ENCODE data around the gene MATR3.

The MATR3 gene

DNA sequence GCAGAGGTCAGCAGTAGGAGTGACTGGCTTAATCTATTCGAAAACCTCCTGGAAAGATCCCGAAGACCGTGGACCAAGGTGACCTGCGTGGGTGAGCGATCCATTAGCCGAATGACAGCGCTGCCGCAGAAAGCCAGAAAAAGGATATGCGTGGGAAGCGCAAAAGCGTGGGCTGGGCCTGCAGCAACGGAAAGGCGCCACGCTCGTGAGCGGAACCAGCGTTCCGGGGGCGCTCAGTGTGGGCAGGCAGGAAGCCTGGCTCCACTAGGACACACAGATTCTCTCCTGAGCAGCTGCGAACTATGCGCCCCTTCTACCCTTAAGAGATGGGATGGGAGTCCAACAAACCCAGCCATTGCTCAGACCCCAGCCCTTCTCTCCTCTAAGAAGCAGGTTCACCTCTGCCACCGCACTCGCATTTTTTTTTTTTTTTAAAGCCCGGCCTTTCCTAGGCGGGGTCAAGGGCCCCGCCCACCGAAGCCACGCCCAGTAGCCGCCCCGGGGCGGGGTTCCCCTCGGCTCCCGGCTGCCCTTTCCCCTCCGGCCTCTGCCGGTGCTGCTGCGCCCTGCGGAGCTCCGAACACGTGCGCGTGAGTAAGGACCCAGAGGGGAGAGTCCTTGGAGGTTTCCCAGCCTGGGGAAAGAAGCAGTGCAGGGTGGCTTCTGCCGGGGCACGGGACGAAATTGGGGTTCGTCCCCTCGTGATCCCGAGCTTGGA lies 19.8 kb upstream of the MATR3 start:
- peak overlapping the region; percentile 64 for H3K9ac ChIP-seq (ENCODE audit: low read length)
- H3K4me1 ChIP-seq (ENCODE audit: insufficient read depth, low read length) = peaks cover 29% of the 10 kb centered on the region
- H3K27me3 ChIP-seq (ENCODE audit: control insufficient read depth in 1 of 2, insufficient read depth in 2 of 2, low read length in 2 of 2) = no peaks in the 10 kb centered on the region
- peak overlapping the region; percentile 75 for H3K27ac ChIP-seq (ENCODE audit: low read depth, low read length)
- peak overlapping the region; percentile 52 to 88 for H3K4me3 ChIP-seq (ENCODE audit: low read depth in 1 of 2, low read length in 2 of 2)
- H3K9me3 ChIP-seq (ENCODE audit: low read length) = no peaks in the 10 kb centered on the region
- H3K36me3 ChIP-seq (ENCODE audit: insufficient read depth, low read length) = peaks cover 8% of the 10 kb centered on the region

DNA sequence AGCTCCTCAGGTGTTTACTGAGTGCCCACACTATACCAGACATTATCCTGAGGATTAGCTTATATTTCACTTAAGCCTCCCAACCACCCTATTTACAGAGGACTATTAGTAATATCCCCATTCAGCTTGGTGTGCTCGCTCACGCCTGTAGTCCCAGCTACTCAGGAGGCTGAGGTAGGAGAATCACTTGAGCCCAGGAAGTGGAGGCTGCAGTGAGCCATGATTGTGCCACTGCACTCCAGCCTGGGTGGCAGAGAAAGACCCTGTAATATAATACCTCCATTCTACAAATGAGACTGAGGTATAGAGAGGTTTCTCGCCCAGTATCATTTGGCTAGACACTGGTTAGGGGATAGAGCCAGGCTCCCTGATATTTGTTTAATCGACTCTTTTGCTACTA lies 18.0 kb upstream of the MATR3 start:
- H3K27ac ChIP-seq (ENCODE audit: low read depth, low read length) = no peak overlapping the region
- peaks cover 9% of the 10 kb centered on the region for H3K36me3 ChIP-seq (ENCODE audit: insufficient read depth, low read length)
- H3K9ac ChIP-seq (ENCODE audit: low read length) = no peak overlapping the region
- peaks cover 29% of the 10 kb centered on the region for H3K4me1 ChIP-seq (ENCODE audit: insufficient read depth, low read length)
- no peaks in the 10 kb centered on the region for H3K9me3 ChIP-seq (ENCODE audit: low read length)
- no peaks in the 10 kb centered on the region for H3K27me3 ChIP-seq (ENCODE audit: control insufficient read depth in 1 of 2, insufficient read depth in 2 of 2, low read length in 2 of 2)
- no peak overlapping the region for H3K4me3 ChIP-seq (ENCODE audit: low read depth in 1 of 2, low read length in 2 of 2)

DNA sequence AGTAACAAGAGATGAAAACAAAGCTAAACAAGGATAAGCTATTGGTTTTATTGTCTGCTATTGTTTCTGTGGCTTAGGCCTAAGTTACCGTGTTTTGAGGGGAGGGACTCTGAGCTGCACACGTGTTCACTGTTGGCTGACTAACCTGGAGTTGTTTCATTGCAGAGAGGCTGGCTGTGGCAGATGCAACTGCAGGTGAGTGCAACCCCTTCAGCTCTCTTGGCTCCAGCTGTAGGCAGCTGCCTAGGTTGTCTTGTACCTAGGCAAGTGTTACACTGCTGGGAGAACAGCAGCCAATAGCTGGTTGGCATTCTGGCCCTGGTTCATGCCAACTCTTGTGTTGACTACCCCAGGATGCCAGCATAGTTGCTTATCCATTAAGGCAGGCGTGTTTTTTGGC lies 17.6 kb upstream of the MATR3 start:
- peaks cover 9% of the 10 kb centered on the region for H3K36me3 ChIP-seq (ENCODE audit: insufficient read depth, low read length)
- H3K27ac ChIP-seq (ENCODE audit: low read depth, low read length) = no peak overlapping the region
- peaks cover 28% of the 10 kb centered on the region for H3K4me1 ChIP-seq (ENCODE audit: insufficient read depth, low read length)
- no peaks in the 10 kb centered on the region for H3K9me3 ChIP-seq (ENCODE audit: low read length)
- no peak overlapping the region for H3K4me3 ChIP-seq (ENCODE audit: low read depth in 1 of 2, low read length in 2 of 2)
- no peaks in the 10 kb centered on the region for H3K27me3 ChIP-seq (ENCODE audit: control insufficient read depth in 1 of 2, insufficient read depth in 2 of 2, low read length in 2 of 2)
- no peak overlapping the region for H3K9ac ChIP-seq (ENCODE audit: low read length)

- H3K9ac ChIP-seq (ENCODE audit: low read length) = no peak overlapping the region
- peaks cover 23% of the 10 kb centered on the region for H3K4me1 ChIP-seq (ENCODE audit: insufficient read depth, low read length)
- H3K27me3 ChIP-seq (ENCODE audit: control insufficient read depth in 1 of 2, insufficient read depth in 2 of 2, low read length in 2 of 2) = no peaks in the 10 kb centered on the region
- H3K36me3 ChIP-seq (ENCODE audit: insufficient read depth, low read length) = peaks cover 9% of the 10 kb centered on the region
- H3K9me3 ChIP-seq (ENCODE audit: low read length) = no peaks in the 10 kb centered on the region
- no peak overlapping the region for H3K27ac ChIP-seq (ENCODE audit: low read depth, low read length)
- H3K4me3 ChIP-seq (ENCODE audit: low read depth in 1 of 2, low read length in 2 of 2) = no peak overlapping the region
Observed at GRCh38 chr5:139276426-139276825, 17.1 kb upstream of the MATR3 start.

DNA sequence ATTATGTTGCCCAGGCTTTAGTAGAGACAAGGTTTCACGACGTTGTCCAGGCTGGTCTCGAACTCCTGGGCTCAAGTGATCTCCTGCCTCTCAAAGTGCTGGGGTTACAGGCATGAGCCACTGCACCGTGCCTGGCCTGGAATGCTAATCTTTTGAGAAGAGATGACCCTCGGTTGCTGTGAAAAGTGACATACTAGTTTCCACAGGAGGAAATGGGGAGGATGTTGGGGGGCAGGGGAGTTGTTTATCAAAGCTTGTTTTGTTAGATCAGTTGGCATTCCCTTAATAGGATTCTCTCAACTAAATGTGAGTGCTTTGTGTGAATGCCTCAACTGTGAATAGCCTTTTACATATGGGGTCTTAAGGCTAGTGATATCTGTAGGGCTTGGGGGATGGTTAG lies 16.4 kb upstream of the MATR3 start:
- H3K36me3 ChIP-seq (ENCODE audit: insufficient read depth, low read length) = peaks cover 9% of the 10 kb centered on the region
- H3K9ac ChIP-seq (ENCODE audit: low read length) = no peak overlapping the region
- H3K4me1 ChIP-seq (ENCODE audit: insufficient read depth, low read length) = peaks cover 19% of the 10 kb centered on the region
- H3K9me3 ChIP-seq (ENCODE audit: low read length) = no peaks in the 10 kb centered on the region
- no peak overlapping the region for H3K27ac ChIP-seq (ENCODE audit: low read depth, low read length)
- H3K27me3 ChIP-seq (ENCODE audit: control insufficient read depth in 1 of 2, insufficient read depth in 2 of 2, low read length in 2 of 2) = no peaks in the 10 kb centered on the region
- no peak overlapping the region for H3K4me3 ChIP-seq (ENCODE audit: low read depth in 1 of 2, low read length in 2 of 2)

GRCh38 chr5:139278540-139279274 lies 14.8 kb upstream of the MATR3 start:
- Histone ChIP-seq H3K9me3 (ENCODE audit: low read length) (no peaks in the 10 kb centered on the region), H3K9ac (ENCODE audit: low read length) (no peak overlapping the region), H3K27me3 (ENCODE audit: control insufficient read depth in 1 of 2, insufficient read depth in 2 of 2, low read length in 2 of 2) (no peaks in the 10 kb centered on the region), H3K4me3 (ENCODE audit: low read depth in 1 of 2, low read length in 2 of 2) (no peak overlapping the region), H3K27ac (ENCODE audit: low read depth, low read length) (no peak overlapping the region), H3K4me1 (ENCODE audit: insufficient read depth, low read length) (peaks cover 5% of the 10 kb centered on the region), H3K36me3 (ENCODE audit: insufficient read depth, low read length) (peaks cover 14% of the 10 kb centered on the region)

- no peak overlapping the region for H3K27ac ChIP-seq (ENCODE audit: low read depth, low read length)
- peaks cover 18% of the 10 kb centered on the region for H3K36me3 ChIP-seq (ENCODE audit: insufficient read depth, low read length)
- no peak overlapping the region for H3K9ac ChIP-seq (ENCODE audit: low read length)
- no peaks in the 10 kb centered on the region for H3K9me3 ChIP-seq (ENCODE audit: low read length)
- H3K4me1 ChIP-seq (ENCODE audit: insufficient read depth, low read length) = no peaks in the 10 kb centered on the region
- no peak overlapping the region for H3K4me3 ChIP-seq (ENCODE audit: low read depth in 1 of 2, low read length in 2 of 2)
- no peaks in the 10 kb centered on the region for H3K27me3 ChIP-seq (ENCODE audit: control insufficient read depth in 1 of 2, insufficient read depth in 2 of 2, low read length in 2 of 2)
Observed at GRCh38 chr5:139282197-139282557, 11.4 kb upstream of the MATR3 start.

DNA sequence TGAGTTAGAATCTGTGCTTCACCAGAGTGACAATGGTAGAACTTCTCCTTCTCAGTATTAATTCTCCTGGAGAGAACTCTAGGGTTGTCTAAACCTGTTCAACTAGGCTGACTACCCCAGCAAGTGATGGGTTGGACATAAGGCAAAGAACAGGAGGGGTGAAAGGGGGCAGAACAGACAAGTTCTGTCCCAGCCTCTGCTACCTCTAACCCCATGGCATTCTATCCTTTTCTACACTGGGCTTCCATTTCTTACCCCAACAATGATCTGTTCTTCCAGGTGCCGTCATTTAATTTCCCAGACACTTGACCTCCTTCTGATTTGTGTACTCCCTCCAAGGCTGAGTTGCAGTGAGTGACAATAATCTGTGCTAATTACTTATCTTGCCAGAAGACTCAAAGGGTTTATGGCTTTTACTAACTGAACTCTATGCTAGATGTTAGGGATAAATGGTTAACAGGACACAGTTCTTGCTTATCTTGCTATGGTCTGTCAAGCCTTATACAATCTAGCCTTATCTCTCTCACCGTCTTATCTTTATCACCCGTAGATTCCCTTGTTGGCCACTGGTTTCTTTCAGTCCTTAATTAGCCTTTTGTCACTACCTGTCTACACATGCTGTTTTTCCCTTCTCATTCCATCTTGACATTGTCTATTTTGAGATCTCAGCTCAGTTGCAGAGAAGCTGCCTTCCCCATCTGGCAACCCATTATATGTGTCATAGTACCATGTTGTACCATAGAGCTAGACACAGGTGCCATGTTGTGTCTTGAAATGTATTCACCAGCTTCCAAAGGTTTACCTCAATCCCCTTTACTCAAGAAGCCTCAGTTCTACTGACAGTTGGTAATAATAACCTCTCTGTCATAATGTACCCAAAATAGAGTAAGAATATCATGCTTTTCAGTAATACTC lies 10.0 kb upstream of the MATR3 start:
- peaks cover 12% of the 10 kb centered on the region for H3K36me3 ChIP-seq (ENCODE audit: insufficient read depth, low read length)

DNA sequence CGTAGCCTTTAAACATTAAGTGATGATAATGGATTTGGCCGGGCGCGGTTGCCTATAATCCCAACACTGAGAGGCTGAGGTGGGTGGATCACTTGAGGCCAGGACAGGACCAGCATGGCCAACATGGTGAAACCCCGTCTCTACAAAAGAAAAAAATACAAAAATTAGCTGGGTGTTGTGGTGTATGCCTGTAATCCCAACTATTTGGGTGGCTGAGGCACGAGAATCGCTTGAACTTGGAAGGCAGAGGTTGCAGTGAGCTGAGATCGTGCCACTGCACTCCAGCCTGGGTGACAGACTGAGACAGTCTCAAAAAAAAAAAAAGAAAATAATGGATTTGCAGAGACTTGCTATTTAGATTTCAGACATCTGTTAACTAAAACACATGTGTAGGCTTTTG lies 9.2 kb upstream of the MATR3 start:
- H3K4me1 ChIP-seq (ENCODE audit: insufficient read depth, low read length) = no peaks in the 10 kb centered on the region
- H3K27ac ChIP-seq (ENCODE audit: low read depth, low read length) = no peak overlapping the region
- no peaks in the 10 kb centered on the region for H3K9me3 ChIP-seq (ENCODE audit: low read length)
- H3K4me3 ChIP-seq (ENCODE audit: low read depth in 1 of 2, low read length in 2 of 2) = no peak overlapping the region
- H3K27me3 ChIP-seq (ENCODE audit: control insufficient read depth in 1 of 2, insufficient read depth in 2 of 2, low read length in 2 of 2) = no peaks in the 10 kb centered on the region
- H3K9ac ChIP-seq (ENCODE audit: low read length) = no peak overlapping the region
- H3K36me3 ChIP-seq (ENCODE audit: insufficient read depth, low read length) = peaks cover 10% of the 10 kb centered on the region

More for the DNA sequence above, 10.0 kb upstream of the MATR3 start:
- Histone ChIP-seq H3K27me3 (ENCODE audit: control insufficient read depth in 1 of 2, insufficient read depth in 2 of 2, low read length in 2 of 2) (no peaks in the 10 kb centered on the region), H3K9ac (ENCODE audit: low read length) (no peak overlapping the region), H3K4me3 (ENCODE audit: low read depth in 1 of 2, low read length in 2 of 2) (no peak overlapping the region), H3K9me3 (ENCODE audit: low read length) (no peaks in the 10 kb centered on the region), H3K4me1 (ENCODE audit: insufficient read depth, low read length) (no peaks in the 10 kb centered on the region), H3K27ac (ENCODE audit: low read depth, low read length) (no peak overlapping the region)

DNA sequence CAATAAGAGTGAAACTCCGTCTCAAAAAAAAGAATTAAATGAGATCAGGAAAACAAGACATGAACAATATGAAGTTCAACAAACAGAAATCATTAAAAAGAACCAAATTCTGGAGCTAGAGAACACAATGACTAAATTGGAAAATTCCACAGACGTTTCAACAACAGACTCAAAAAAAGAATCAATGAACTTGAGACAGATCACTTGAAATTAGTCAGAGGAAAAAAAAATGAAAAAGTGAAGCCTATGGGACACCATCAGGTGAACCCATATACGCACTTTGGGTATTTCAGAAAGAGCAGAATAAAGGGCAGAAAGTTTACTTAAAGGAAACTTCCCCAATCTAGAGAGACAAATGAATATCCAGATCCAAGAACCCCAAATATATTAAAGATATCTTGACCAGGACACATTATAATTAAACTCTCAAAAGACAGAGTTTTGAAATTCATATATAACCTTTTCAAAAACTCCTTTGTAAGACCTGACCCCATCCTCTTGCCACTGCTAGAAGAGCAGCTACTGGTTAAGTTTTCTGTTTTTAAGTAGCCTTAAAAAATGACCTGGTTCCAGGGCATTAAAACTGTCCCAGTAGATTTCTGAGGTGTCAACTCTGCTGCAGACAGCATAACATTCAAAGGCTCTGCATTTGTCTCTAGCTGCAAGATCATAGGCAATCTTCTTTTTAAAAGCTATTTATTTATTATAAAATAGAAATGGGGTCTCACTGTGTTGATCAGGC lies 7.7 kb upstream of the MATR3 start:
- H3K27ac ChIP-seq (ENCODE audit: low read depth, low read length) = no peak overlapping the region
- no peak overlapping the region for H3K4me3 ChIP-seq (ENCODE audit: low read depth in 1 of 2, low read length in 2 of 2)
- no peak overlapping the region for H3K9ac ChIP-seq (ENCODE audit: low read length)
- no peaks in the 10 kb centered on the region for H3K27me3 ChIP-seq (ENCODE audit: control insufficient read depth in 1 of 2, insufficient read depth in 2 of 2, low read length in 2 of 2)
- H3K9me3 ChIP-seq (ENCODE audit: low read length) = no peaks in the 10 kb centered on the region
- H3K36me3 ChIP-seq (ENCODE audit: insufficient read depth, low read length) = peaks cover 10% of the 10 kb centered on the region
- no peaks in the 10 kb centered on the region for H3K4me1 ChIP-seq (ENCODE audit: insufficient read depth, low read length)

All from muscle layer of colon (tissue), 2 donors.